ENCODE measurements around the gene SEMA4D. TPM values are rescaled to one million over a fixed set of nuclear protein-coding genes. Genes with fewer than 3 reads are reported as not detected.
A peak's percentile ranks its signal among the peaks of the same experiment; 100 is the strongest.

Gene SEMA4D
- total and polyA plus RNA-seq, 9 of the 15 experiments (the other 6 are each of a cell fraction or from before 2014, with no cell fraction given) = 0.38 to 5.1 (median 1.8) TPM

- TF ChIP-seq HINFP (tag; conservative IDR thresholded peaks at IDR 0.05; ENCODE audit: low read depth) = no peak
- peak; percentile 74; the same call in 1 of the 2 replicates for TF ChIP-seq E2F4 (CRISPR knock-in tag; IDR thresholded peaks at IDR 0.05; ENCODE audit: low read depth)
- no peak for TF ChIP-seq SMARCB1 (IDR thresholded peaks at IDR 0.05; ENCODE audit: insufficient read length, low read depth)
- peak; percentile 83 for TF ChIP-seq SUPT5H (IDR thresholded peaks at IDR 0.05)
- TF ChIP-seq HMGXB4 (CRISPR knock-in tag; IDR thresholded peaks at IDR 0.05) = peak; percentile 63; the same call in 1 of the 2 replicates
- no peak for TF ChIP-seq NR2C2 (CRISPR knock-in tag; IDR thresholded peaks at IDR 0.05)
- TF ChIP-seq NR2C2 (tag; IDR thresholded peaks at IDR 0.05) = peak; percentile 76
- TF ChIP-seq ZNF639 (CRISPR knock-in tag; conservative IDR thresholded peaks at IDR 0.05 in 1 of 2, IDR thresholded peaks at IDR 0.05 in 1 of 2) = peak in 1 of 2 experiments; percentile 92; a peak in 2 of 4 replicates
- TF ChIP-seq SMAD4 (CRISPR knock-in tag; conservative IDR thresholded peaks at IDR 0.05) = peak; percentile 79
- TF ChIP-seq E2F3 (CRISPR knock-in tag; IDR thresholded peaks at IDR 0.05) = 0 out of 2 replicates have a peak, but pooled peaks have one; percentile 55
- no peak for TF ChIP-seq ARID3A (IDR thresholded peaks at IDR 0.05; ENCODE audit: borderline replicate concordance, low read depth, low read length)
- peak; percentile 82 for TF ChIP-seq RB1 (IDR thresholded peaks at IDR 0.05; ENCODE audit: low read depth)
- TF ChIP-seq PHF20 (IDR thresholded peaks at IDR 0.05; ENCODE audit: partially characterized antibody) = peak; percentile 90
- no peak for TF ChIP-seq TARDBP (IDR thresholded peaks at IDR 0.05)
Measured at GRCh38 chr9:89318123-89319014, 179.5 kb downstream of the SEMA4D start, which contains the start of gene SECISBP2 (continued).

Measured in K562 (cell line).